Measurements from ENCODE around the gene PLPP1. TPM values are rescaled to one million over a fixed set of nuclear protein-coding genes. Genes with fewer than 3 reads are reported as not detected.
"Not testable (repeated sequence)": the region's sequence is repeated elsewhere in the genome, so short reads cannot be mapped to it uniquely, and the experiment has no call there.

PLPP1 gene
- total and polyA plus RNA-seq, 2 donors (not counting 1 experiment from before 2014, with no cell fraction given), result 5.5 to 8.8 TPM

- H3K27me3 Mint-ChIP-seq, result no peaks in the 10 kb centered on the region
- Histone ChIP-seq H3K9me3 (ENCODE audit: control extremely low read depth in 1 of 3, control insufficient read depth in 2 of 3, insufficient read depth in 1 of 3, low read length in 2 of 3) (no peaks in the 10 kb centered on the region), H4K20me1 (ENCODE audit: control insufficient read depth, insufficient read depth, low read length, poor library complexity, severe bottlenecking) (no peaks in the 10 kb centered on the region), H3K4me3 (ENCODE audit: control extremely low read depth in 1 of 5, extremely low read depth in 1 of 5, insufficient read depth in 1 of 5, low read depth in 2 of 5, low read length in 4 of 5) (no peak overlapping the region), H3K36me3 (replicated peaks in 1 of 2; ENCODE audit: control extremely low read depth in 1 of 2, control insufficient read depth in 1 of 2, extremely low read depth in 1 of 2, insufficient read depth in 2 of 2, low read length in 1 of 2) (no peaks in the 10 kb centered on the region), H3K27ac (ENCODE audit: low read length in 2 of 2) (no peak overlapping the region), H3K4me1 (ENCODE audit: control insufficient read depth in 2 of 2, insufficient read depth in 2 of 2, low read length in 2 of 2) (peaks cover 14 to 18% of the 10 kb centered on the region in 2 donors), H3K9ac (ENCODE audit: low read length) (no peak overlapping the region), H3K79me2 (ENCODE audit: control insufficient read depth, insufficient read depth, low read length) (no peaks in the 10 kb centered on the region), H3K27me3 (replicated peaks in 1 of 4; ENCODE audit: control extremely low read depth in 1 of 4, control insufficient read depth in 3 of 4, insufficient read depth in 4 of 4, low read length in 3 of 4) (no peaks in the 10 kb centered on the region), H3K4me2 (replicated peaks; ENCODE audit: low read depth, low read length, poor library complexity, severe bottlenecking) (peak overlapping the region; percentile 7), H2AFZ (ENCODE audit: insufficient read depth, low read depth, low read length, poor library complexity, severe bottlenecking) (no peak overlapping the region)
- TF ChIP-seq CTCF (IDR thresholded peaks at IDR 0.05), result no peak
- no peak for TF ChIP-seq EZH2 (IDR thresholded peaks at IDR 0.05; ENCODE audit: borderline replicate concordance, insufficient read depth, low read depth, low read length, poor library complexity, severe bottlenecking)
- no peak overlapping the region for H3K4me3 Mint-ChIP-seq
- DNase-seq (no peak), ATAC-seq (ENCODE audit: low read depth) (no peak)
- no peaks in the 10 kb centered on the region for H3K9me3 Mint-ChIP-seq (ENCODE audit: insufficient read depth)
- H3K27ac Mint-ChIP-seq, result no peak overlapping the region
- ChIA-PET POLR2A (no interaction called here), CTCF (interaction anchor here (0.6 kb wide), 1 partner anchor 26 kb away, joined by 5 read pairs; no protein-coding TSS in a partner anchor)
- no CpG with 5 or more reads among the region's 1 CpG for WGBS (ENCODE audit: insufficient coverage)
- peaks cover 22% of the 10 kb centered on the region for H3K4me1 Mint-ChIP-seq
- intact Hi-C loops (cut with micrococcal nuclease), result loop anchor here (5.0 kb wide), 1 partner anchor 452 kb away; the partner anchor contains the start of gene IL6ST
Measured at GRCh38 chr5:55540024-55540423, 5.3 kb upstream of the PLPP1 start.

DNA sequence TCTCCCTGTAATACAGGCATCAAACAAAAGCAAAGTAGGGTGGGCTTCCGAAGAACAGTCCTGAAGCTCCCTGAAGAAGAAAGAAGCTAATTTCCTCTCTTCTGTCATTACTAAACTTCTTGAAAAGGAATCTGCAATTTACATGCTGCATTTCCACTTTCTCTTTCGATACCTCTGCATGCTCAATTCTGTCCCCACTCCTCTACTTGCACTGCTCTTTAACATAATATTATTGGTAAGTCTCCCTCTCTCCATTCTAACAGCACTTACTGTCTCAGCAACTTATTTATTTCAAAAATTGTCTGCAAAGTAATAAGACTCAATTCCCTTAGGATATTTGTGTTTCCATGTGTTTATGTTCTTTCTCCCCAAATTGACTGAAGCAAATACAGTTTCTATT lies 3.9 kb upstream of the PLPP1 start:
- peak overlapping the region; percentile 35 for H3K4me3 Mint-ChIP-seq
- H3K27me3 Mint-ChIP-seq, result no peaks in the 10 kb centered on the region
- ChIA-PET CTCF (no interaction called here), POLR2A (interaction anchor here (0.7 kb wide), 2 partner anchors 134 to 1147 kb away, joined by 3 to 4 read pairs; no protein-coding TSS in a partner anchor)
- Histone ChIP-seq H2AFZ (ENCODE audit: insufficient read depth, low read depth, low read length, poor library complexity, severe bottlenecking) (peak overlapping the region; percentile 38), H3K27me3 (replicated peaks in 1 of 4; ENCODE audit: control extremely low read depth in 1 of 4, control insufficient read depth in 3 of 4, insufficient read depth in 4 of 4, low read length in 3 of 4) (no peaks in the 10 kb centered on the region), H3K4me3 (ENCODE audit: control extremely low read depth in 1 of 5, extremely low read depth in 1 of 5, insufficient read depth in 1 of 5, low read depth in 2 of 5, low read length in 4 of 5) (peak overlapping the region in 2 of 5 experiments; percentile 7 to 8), H4K20me1 (ENCODE audit: control insufficient read depth, insufficient read depth, low read length, poor library complexity, severe bottlenecking) (no peaks in the 10 kb centered on the region), H3K4me1 (ENCODE audit: control insufficient read depth in 2 of 2, insufficient read depth in 2 of 2, low read length in 2 of 2) (peaks cover 18 to 21% of the 10 kb centered on the region in 2 donors), H3K79me2 (ENCODE audit: control insufficient read depth, insufficient read depth, low read length) (peaks cover under 1% of the 10 kb centered on the region), H3K36me3 (replicated peaks in 1 of 2; ENCODE audit: control extremely low read depth in 1 of 2, control insufficient read depth in 1 of 2, extremely low read depth in 1 of 2, insufficient read depth in 2 of 2, low read length in 1 of 2) (no peaks in the 10 kb centered on the region), H3K9ac (ENCODE audit: low read length) (no peak overlapping the region), H3K27ac (ENCODE audit: low read length in 2 of 2) (peak overlapping the region; percentile 31 to 32), H3K4me2 (replicated peaks; ENCODE audit: low read depth, low read length, poor library complexity, severe bottlenecking) (peak overlapping the region; percentile 35), H3K9me3 (ENCODE audit: control extremely low read depth in 1 of 3, control insufficient read depth in 2 of 3, insufficient read depth in 1 of 3, low read length in 2 of 3) (no peaks in the 10 kb centered on the region)
- peak overlapping the region; percentile 42 for H3K27ac Mint-ChIP-seq
- H3K4me1 Mint-ChIP-seq, result peaks cover 27% of the 10 kb centered on the region
- TF ChIP-seq CTCF (IDR thresholded peaks at IDR 0.05) (no peak), EZH2 (IDR thresholded peaks at IDR 0.05; ENCODE audit: borderline replicate concordance, insufficient read depth, low read depth, low read length, poor library complexity, severe bottlenecking) (no peak)
- intact Hi-C loops (cut with micrococcal nuclease), result loop anchor here (10.0 kb wide), 2 partner anchors 1224 to 1636 kb away; partner anchors contain the start of genes ARL15 and GPBP1
- 30% methylated on average over 1 of the region's 2 CpGs for WGBS (ENCODE audit: insufficient coverage)
- DNase-seq (peak; percentile 42), ATAC-seq (ENCODE audit: low read depth) (no peak)
- H3K9me3 Mint-ChIP-seq (ENCODE audit: insufficient read depth), result no peaks in the 10 kb centered on the region

DNA sequence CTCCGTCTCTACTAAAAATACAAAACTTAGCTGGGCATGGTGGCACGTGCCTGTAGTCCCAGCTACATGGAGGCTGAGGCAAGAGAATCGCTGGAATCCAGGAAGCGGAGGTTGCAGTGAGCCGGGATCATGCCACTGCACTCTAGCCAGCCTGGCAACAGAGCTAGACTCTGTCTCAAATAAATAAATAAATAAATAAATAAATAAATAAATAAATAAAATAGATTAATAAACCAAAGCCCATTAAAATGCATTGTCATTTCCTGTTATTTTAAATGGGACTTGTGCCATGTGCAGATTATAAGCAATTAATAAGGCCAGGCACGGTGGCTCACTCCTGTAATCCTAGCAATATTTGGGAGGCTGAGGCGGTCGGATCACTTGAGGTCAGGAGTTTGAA lies 2.6 kb upstream of the PLPP1 start:
- H3K27me3 ChIP-seq (replicated peaks in 1 of 4; ENCODE audit: control extremely low read depth in 1 of 4, control insufficient read depth in 3 of 4, insufficient read depth in 4 of 4, low read length in 3 of 4); H2AFZ ChIP-seq (ENCODE audit: insufficient read depth, low read depth, low read length, poor library complexity, severe bottlenecking); H3K4me3 Mint-ChIP-seq; H3K36me3 ChIP-seq (replicated peaks in 1 of 2; ENCODE audit: control extremely low read depth in 1 of 2, control insufficient read depth in 1 of 2, extremely low read depth in 1 of 2, insufficient read depth in 2 of 2, low read length in 1 of 2); H3K4me2 ChIP-seq (replicated peaks; ENCODE audit: low read depth, low read length, poor library complexity, severe bottlenecking); CTCF ChIA-PET; H4K20me1 ChIP-seq (ENCODE audit: control insufficient read depth, insufficient read depth, low read length, poor library complexity, severe bottlenecking); H3K27me3 Mint-ChIP-seq; H3K9ac ChIP-seq (ENCODE audit: low read length); H3K27ac ChIP-seq (ENCODE audit: low read length in 2 of 2); H3K9me3 ChIP-seq (ENCODE audit: control extremely low read depth in 1 of 3, control insufficient read depth in 2 of 3, insufficient read depth in 1 of 3, low read length in 2 of 3); H3K27ac Mint-ChIP-seq; H3K9me3 Mint-ChIP-seq (ENCODE audit: insufficient read depth); H3K4me3 ChIP-seq (ENCODE audit: control extremely low read depth in 1 of 5, extremely low read depth in 1 of 5, insufficient read depth in 1 of 5, low read depth in 2 of 5, low read length in 4 of 5); DNase-seq; ATAC-seq (ENCODE audit: low read depth); POLR2A ChIA-PET: not testable (repeated sequence)
- WGBS (ENCODE audit: insufficient coverage), result 92% methylated on average over 5 of the region's 8 CpGs
- peaks cover 22 to 26% of the 10 kb centered on the region in 2 donors for H3K4me1 ChIP-seq (ENCODE audit: control insufficient read depth in 2 of 2, insufficient read depth in 2 of 2, low read length in 2 of 2)
- H3K79me2 ChIP-seq (ENCODE audit: control insufficient read depth, insufficient read depth, low read length), result peaks cover 12% of the 10 kb centered on the region
- intact Hi-C loops (cut with micrococcal nuclease), result loop anchor here (10.0 kb wide), 2 partner anchors 1223 to 1637 kb away; partner anchors contain the start of genes ARL15 and GPBP1
- H3K4me1 Mint-ChIP-seq, result peaks cover 31% of the 10 kb centered on the region
